GM19043 (cell line): Measurements from ENCODE around the gene ABHD8.

Experiments used
- ATAC-seq: cut with Tn5 transposase; IDR thresholded peaks from one replicate; pipeline ENCODE4 v1.9.1; 2021; ENCODE audit warnings: low read depth; ENCODE audit not compliant: unreplicated experiment

ABHD8 gene

GRCh38 chr19:17334414-17335409 lies 31.5 kb upstream of the ABHD8 start, which contains the start of gene ANO8:
Gene ANO8 (minus strand): TSS chr19:17334855. CDS start chr19:17334670, 185 bp downstream.
- no peak for ATAC-seq

DNA sequence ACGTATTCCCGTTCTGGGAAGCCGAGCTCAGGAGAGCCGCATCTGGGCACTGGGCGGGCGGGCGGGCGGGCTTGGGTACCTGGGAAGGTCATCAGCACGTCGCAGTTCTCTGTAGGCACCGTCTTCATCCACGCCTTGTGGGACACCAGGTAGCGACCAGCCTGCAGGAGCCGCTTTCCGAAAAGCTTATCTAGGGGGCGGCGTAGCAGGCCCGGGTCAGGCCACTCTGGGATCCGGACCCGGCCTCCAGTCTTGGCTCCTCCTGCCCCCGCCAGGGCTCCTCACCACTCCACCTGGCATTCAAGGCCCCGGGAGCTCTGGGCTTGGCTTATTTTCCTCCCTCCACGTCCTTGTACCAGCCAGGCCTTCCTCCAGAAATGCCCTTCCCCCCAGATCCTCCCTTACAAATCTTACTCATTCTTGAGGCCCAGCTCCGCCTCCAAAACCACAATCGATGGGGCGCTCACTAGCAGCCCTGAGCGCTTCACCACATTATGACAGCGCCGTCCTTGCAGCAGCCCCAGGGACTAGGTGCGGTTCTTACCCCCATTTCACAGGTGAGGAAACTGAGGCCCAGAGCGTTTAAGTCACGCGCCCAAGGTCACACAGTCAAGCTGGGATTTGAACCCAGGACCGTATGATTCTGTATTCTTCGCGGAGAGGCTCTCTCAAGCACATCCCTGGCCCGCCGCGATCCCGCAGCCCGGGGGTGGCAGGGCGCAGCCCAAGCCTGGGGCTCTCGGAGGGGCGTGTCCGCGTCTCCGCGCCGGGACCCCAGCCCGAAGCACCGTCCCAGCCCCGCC lies 30.6 kb upstream of the ABHD8 start:
- ATAC-seq: no peak

- no peak for ATAC-seq
Observed at GRCh38 chr19:17332677-17333581, 29.7 kb upstream of the ABHD8 start.

GRCh38 chr19:17332360-17332676 lies 29.1 kb upstream of the ABHD8 start:
- ATAC-seq: no peak

- ATAC-seq: no peak
Observed at GRCh38 chr19:17331045-17331558, 27.9 kb upstream of the ABHD8 start.

GRCh38 chr19:17330262-17331044 lies 27.2 kb upstream of the ABHD8 start:
- ATAC-seq: no peak

- ATAC-seq: no peak
Observed at GRCh38 chr19:17329366-17330261, 26.4 kb upstream of the ABHD8 start.

DNA sequence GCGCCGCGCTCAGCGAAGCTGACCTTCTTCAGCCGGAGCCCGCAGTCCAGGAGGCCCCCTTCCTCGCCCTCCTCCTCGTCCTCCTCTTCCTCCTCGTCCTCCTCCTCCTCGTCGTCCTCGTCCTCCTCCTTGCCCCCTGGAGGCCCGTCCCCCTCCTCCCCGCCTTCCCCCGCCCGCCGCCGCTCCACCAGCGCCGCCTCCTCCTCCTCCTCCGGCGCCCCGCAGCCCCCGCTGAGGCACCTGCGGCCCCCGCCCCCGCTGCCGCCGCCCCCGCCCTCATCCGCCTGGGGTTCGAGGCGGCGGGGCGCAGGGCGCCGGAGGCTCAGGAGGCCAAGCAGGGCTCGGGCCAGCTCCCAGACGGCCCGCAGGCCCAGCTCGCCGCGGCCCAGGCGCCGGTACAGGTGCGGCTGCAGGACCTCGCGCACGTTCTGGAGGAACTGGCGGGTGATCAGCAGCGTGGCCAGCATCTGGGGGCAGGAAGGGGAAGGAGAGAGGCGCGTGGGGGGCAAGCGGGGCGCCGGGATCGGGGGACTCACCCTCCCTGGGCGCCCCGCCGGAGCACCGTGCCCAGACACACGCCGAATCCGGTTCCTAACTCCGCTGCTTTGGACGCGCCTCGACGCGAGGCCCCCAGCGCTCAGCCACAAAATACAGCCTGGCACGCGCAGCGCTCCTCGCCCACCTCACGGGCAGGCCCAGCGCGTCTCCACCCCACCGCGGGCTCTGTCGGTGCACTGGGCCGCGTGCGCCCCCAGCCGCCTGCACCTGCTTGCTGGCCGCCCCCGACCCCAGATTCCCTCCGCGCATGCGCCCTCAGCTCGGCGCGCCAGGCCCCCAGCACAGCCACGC lies 25.5 kb upstream of the ABHD8 start:
- ATAC-seq: no peak

- no peak for ATAC-seq
Observed at GRCh38 chr19:17327654-17328516, 24.7 kb upstream of the ABHD8 start.

DNA sequence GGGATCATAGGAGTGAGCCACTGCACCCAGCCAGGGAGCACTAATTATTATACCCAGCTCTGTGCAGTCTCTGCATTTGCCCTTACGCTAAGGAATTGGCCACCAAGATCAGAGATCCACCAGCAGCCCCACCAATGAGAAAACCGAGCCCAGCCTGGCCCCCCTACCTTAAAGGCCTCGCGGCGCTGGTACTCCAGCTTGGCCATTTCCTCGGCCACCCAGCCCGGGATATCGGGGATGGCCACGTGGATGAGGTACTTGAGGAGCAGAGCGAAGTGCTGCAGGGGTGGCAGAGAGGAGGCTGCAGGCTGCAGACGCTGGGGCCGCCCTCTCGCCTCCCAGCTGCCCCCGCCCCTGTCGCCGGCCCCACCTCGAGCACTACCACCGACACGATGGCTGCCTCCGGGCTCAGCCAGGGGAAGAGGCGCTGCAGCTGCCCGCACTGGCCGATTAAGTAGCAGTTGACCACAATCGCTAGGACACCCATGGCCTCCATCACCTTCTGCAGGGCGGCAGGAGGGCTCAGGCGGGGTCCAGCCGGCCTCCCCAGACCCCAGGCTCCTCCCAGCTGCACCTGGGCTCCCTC lies 23.9 kb upstream of the ABHD8 start:
- no peak for ATAC-seq

DNA sequence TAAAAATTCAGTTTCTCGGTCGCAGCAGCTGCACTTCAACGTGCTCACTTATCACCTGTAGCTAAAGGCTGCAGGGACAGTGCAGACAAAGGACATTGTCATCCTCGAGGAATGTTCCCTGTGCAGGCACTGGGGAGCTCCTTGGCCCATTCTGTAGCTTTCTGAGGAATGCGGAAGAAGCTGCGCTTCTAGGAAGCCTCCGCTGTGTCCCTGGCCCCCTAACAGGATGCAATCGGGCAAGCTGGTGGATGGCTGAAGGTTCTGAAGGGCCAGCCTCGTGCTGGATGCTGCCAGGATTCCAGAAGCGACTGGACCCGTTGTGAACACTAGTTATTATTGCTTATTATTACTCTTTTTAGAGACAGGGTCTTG lies 23.4 kb upstream of the ABHD8 start:
- no peak for ATAC-seq

- no peak for ATAC-seq
Observed at GRCh38 chr19:17325881-17326594, 22.8 kb upstream of the ABHD8 start.

DNA sequence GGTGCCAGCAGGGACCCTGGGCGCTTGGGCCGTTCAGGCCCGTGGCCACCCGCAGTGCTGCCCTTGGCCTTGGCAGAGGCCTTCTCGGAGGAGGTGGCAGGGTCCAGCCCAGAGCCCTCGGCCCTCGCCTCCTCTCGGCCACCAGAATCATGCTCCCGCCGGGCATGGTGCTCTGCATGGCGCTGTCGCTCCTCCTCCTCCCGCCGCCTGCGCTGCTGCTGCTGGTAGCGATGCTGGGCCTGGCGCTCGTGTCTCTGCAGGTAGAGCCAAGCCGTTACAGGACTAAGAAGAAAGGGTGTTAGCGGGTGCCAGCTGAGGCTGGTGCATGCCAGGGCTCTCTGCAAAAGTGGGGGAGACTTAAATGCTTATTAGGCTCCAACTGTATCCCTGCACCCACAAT lies 21.9 kb upstream of the ABHD8 start:
- no peak for ATAC-seq

DNA sequence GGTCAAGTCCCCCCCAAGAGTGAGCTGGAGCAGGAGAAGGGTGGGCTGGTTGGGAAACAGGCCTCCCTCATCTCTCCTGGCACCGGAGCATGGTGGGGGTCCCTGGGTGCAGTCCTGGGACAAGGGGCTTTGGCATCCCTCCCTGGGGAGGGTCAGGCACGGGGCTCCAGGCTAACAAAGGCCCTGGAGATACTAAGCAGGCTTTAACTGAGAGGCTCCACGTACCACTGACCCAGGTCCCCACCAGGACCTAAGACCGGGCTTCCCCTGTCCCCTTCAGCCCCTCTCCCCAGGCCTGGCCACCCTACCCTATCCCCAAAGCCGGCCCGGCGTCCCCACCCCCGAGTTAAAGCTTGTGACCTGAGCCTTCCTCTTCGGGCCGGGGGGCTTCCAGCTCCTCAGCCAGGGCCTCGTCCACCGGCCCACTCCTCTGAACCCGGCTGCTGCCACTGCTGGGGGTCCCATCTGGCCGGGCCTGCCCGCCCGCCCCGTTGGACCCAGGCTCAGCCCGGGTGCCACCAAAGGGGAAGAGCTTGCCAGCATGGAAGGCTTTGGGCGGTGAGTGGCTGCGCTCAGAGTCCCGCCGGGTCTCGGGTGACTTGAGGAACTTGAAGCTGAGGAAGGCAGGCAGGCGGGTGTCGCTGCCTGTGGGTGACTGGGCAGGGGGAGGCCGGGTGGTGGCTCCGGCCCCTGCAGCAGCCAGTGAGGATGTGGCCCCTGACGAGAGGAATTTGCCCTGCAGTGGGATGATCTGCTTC lies 21.3 kb upstream of the ABHD8 start:
- ATAC-seq: no peak

DNA sequence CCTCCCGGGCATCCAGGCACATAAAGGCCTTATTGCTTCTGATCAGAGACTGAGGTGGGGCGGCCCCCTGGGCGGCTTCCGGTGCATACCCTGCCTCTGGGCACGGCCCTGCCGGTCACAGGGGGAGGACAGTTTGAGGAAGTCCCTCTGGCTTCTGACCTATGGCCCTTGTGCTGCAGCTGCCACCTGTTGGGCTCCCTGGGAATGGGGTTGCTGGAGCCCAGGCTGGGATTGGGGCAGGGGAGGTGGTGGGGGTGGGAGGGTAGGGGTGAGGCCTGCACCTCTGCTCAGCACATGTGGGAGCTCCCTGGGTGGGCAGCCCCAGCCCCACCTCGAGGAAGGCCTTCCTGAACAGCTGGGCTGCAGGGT lies 20.7 kb upstream of the ABHD8 start:
- ATAC-seq: no peak
